Fibroblast of mammary gland (primary cell): ENCODE measurements around the gene PEX5.

Source experiments
- DNase-seq: peaks from one replicate; pipeline ENCODE4 v3.0.0-alpha.2; 2010; ENCODE audit warnings: low read depth
- H3K4me3 ChIP-seq: 2 replicates; pipeline ENCODE4 v1.5.1; 2011; ENCODE audit warnings: low read depth, mild to moderate bottlenecking, low read length, moderate library complexity; ENCODE audit not compliant: control insufficient read depth
- TF ChIP-seq, protein P1 (sequence below): conservative IDR thresholded peaks from 2 replicates; pipeline ENCODE4 v1.5.1; 2011; ENCODE audit warnings: low read depth, low read length, inconsistent platforms; ENCODE audit not compliant: control insufficient read depth, insufficient read depth

The PEX5 gene

GRCh38 chr12:7197841-7198240 lies 8.4 kb downstream of the PEX5 start:
- DNase-seq = no peak
- no peak overlapping the region for H3K4me3 ChIP-seq
- TF ChIP-seq, protein P1, sequence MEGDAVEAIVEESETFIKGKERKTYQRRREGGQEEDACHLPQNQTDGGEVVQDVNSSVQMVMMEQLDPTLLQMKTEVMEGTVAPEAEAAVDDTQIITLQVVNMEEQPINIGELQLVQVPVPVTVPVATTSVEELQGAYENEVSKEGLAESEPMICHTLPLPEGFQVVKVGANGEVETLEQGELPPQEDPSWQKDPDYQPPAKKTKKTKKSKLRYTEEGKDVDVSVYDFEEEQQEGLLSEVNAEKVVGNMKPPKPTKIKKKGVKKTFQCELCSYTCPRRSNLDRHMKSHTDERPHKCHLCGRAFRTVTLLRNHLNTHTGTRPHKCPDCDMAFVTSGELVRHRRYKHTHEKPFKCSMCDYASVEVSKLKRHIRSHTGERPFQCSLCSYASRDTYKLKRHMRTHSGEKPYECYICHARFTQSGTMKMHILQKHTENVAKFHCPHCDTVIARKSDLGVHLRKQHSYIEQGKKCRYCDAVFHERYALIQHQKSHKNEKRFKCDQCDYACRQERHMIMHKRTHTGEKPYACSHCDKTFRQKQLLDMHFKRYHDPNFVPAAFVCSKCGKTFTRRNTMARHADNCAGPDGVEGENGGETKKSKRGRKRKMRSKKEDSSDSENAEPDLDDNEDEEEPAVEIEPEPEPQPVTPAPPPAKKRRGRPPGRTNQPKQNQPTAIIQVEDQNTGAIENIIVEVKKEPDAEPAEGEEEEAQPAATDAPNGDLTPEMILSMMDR = no peak

GRCh38 chr12:7203109-7203508 lies 13.6 kb downstream of the PEX5 start:
- H3K4me3 ChIP-seq = no peak overlapping the region
- no peak for DNase-seq
- TF ChIP-seq, protein P1 = no peak

GRCh38 chr12:7205091-7205490 lies 15.6 kb downstream of the PEX5 start:
- no peak for DNase-seq
- TF ChIP-seq, protein P1 = no peak
- no peak overlapping the region for H3K4me3 ChIP-seq

DNA sequence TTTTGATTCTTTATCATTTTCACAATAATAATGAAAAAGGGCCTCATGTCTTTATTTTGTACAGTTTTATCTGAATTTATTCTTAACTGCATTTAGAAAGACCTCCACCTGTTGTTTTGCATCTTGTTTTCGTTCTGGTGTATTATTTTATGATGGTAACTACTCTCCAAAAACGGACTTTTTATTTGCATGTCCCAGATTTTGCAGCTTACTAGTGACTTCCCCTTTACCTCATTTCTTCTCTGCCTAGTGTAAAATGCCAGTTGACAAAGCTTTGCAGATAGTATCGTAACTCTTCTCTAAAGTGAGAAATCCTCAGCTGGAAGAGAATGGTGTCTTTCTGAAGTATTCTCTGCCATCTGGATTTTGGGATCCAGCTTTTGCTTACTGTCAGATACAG lies 17.2 kb downstream of the PEX5 start:
- no peak overlapping the region for H3K4me3 ChIP-seq
- DNase-seq = no peak
- TF ChIP-seq, protein P1 = no peak

DNA sequence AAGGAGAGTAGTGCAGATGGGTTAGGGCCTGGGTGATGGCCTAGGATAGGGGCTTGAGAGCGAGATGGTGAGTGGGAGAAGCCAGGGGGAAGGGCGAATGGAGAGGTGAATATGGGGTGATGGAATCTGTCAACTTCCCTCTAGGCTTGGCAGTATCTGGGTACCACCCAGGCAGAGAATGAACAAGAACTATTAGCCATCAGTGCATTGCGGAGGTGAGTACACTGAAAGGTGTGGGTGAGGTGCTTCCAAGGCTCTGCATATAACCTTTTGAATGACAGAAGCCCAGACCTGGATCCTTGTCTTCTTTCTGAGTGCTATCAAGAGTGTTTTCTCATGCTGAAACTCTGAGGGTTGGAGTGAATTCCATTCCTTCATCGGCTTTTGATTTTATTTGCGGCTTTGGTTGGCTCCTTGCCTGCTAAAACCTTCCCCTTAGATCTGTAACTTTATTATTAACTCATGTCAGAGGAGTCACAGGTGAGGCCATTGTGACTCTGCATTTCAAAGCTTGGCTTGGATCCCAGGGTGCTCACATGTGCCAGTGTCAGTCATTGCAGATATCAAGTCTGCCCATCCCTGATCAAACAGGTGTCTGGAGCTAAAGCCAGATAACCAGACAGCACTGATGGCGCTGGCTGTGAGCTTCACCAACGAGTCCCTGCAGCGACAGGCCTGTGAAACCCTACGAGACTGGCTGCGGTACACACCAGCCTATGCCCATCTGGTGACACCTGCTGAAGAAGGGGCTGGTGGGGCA lies 18.6 kb downstream of the PEX5 start:
- TF ChIP-seq, protein P1 = no peak
- no peak for DNase-seq
- H3K4me3 ChIP-seq = no peak overlapping the region

DNA sequence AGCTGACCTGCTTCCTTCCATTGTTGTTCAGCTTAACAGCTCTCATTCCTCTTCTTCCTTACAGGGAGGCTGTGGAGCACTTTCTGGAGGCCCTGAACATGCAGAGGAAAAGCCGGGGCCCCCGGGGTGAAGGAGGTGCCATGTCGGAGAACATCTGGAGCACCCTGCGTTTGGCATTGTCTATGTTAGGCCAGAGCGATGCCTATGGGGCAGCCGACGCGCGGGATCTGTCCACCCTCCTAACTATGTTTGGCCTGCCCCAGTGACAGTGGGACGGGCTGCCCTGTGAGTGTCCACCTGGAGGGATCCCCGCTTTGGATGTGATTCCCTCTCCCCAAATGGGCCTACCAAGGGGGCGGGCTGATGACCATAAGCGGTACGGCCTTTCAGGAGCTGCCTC lies 20.5 kb downstream of the PEX5 start:
- TF ChIP-seq, protein P1 = no peak
- DNase-seq = no peak
- H3K4me3 ChIP-seq = no peak overlapping the region
